ENCODE measurements around the gene SBK1.
"Not testable (repeated sequence)": the region's sequence is repeated elsewhere in the genome, so short reads cannot be mapped to it uniquely, and the experiment has no call there.

SBK1 gene

DNA sequence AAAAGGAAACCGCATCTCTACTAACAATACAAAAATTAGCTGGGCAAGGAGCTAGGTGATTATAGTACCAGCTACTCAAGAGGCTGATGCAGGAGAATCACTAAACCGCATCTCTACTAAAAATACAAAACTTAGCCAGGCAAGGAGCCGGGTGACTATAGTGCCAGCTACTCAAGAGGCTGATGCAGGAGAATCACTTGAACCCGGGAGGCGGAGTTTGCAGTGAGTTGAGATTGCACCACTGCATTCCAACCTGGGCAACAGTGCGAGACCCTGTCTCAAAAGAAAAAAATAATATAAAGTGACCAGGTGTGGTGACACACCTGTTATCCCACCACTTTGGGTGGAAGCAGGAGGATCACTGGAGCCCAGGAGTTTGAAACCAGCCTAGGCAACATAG is 45.9 kb downstream of the SBK1 start:
- DNase-seq, result not testable (repeated sequence)

DNA sequence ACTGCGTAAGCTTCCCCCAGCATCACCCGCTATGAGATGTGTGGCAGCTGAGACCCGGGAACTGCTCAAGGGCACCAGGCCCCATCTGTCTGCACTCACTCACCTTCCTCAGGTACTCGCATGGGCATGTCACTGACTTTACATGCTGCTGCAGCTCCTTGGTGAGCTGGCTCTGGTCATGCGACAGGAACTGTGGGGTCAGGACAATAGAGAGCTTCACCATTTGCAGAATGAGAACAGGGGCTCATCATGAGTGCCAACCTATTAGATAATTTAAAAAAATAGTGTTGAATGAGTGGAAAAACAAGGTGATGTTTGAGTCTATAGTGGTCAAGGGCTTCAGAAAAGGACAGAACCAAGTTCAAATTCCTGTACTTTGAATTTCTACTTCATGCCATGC is 70.3 kb downstream of the SBK1 start:
- DNase-seq, result not testable (repeated sequence)

DNA sequence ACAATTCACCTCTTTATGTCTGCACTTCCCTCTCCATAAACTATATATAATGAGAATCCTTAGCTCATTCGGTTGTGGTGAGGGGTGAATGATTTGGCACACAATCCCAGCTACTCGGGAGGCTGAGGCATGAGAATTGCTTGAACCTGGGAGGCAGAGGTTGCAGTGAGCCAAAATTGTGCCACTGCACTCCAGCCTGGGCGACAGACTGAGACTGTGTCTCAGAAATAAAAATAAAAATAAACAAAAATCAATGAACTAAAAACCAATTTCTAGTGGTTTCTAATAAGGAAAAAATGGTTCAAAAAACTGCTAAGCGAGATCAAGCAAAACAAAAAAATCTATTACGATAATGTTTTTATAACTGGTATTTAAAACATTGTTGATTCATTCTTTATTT is 71.1 kb downstream of the SBK1 start, which contains the start of gene NPIPB6:
NPIPB6 (minus strand) TSS at position 101 of the 400 bp plus-strand sequence. CDS start 686 bp downstream, outside the sequence.
- not testable (repeated sequence) for DNase-seq

- DNase-seq, result not testable (repeated sequence)
Observed at GRCh38 chr16:28364268-28365173, 72.2 kb downstream of the SBK1 start.

GRCh38 chr16:28367926-28368325 is 75.6 kb downstream of the SBK1 start:
- DNase-seq, result not testable (repeated sequence)
